ENCODE measurements around the gene PCDHGC3.

The PCDHGC3 gene

DNA sequence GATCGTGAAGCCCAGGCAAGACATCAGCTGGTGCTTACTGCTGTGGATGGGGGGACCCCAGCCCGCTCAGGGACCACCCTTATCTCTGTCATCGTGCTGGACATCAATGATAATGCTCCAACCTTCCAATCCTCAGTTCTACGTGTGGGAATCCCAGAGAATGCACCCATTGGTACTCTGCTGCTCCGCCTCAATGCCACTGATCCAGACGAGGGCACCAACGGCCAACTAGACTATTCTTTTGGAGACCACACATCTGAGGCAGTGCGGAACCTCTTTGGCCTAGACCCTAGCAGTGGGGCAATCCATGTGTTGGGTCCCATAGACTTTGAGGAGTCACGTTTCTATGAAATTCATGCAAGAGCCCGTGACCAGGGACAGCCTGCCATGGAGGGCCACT lies 14.1 kb downstream of the PCDHGC3 start:
- Histone ChIP-seq H3K23ac (ENCODE audit: low read length in 2 of 2) (no peak overlapping the region), H3K4me3 (ENCODE audit: insufficient read depth in 1 of 2, low read depth in 1 of 2, low read length in 2 of 2) (peak overlapping the region in 1 of 2 experiments; percentile 65), H2BK120ac (ENCODE audit: low read depth, low read length) (no peak overlapping the region), H3K27me3 (ENCODE audit: control insufficient read depth in 1 of 2, insufficient read depth in 1 of 2, low read length in 2 of 2) (no peaks in the 10 kb centered on the region), H4K91ac (ENCODE audit: low read length) (no peak overlapping the region), H2BK12ac (ENCODE audit: low read length in 2 of 2) (no peak overlapping the region), H4K8ac (ENCODE audit: low read length) (no peak overlapping the region), H3K4ac (ENCODE audit: low read depth in 1 of 2, low read length in 2 of 2) (no peak overlapping the region), H2AFZ (ENCODE audit: low read depth, low read length) (no peak overlapping the region), H2AK5ac (ENCODE audit: low read length, severe bottlenecking) (no peak overlapping the region), H3K14ac (ENCODE audit: low read length in 2 of 2) (no peak overlapping the region), H3K36me3 (ENCODE audit: control insufficient read depth in 1 of 2, insufficient read depth in 2 of 2, low read depth in 1 of 2, low read length in 2 of 2) (peaks cover 56 to 61% of the 10 kb centered on the region in 2 experiments), H3K4me2 (ENCODE audit: low read length, poor library complexity, severe bottlenecking) (no peak overlapping the region), H2BK15ac (ENCODE audit: low read depth, poor library complexity, severe bottlenecking) (no peak overlapping the region), H3K9ac (ENCODE audit: low read length) (peak overlapping the region; percentile 66), H3K79me1 (replicated peaks; ENCODE audit: low read length, poor library complexity, severe bottlenecking) (peaks cover 51% of the 10 kb centered on the region), H3K9me3 (ENCODE audit: control insufficient read depth, low read length) (no peaks in the 10 kb centered on the region), H3K27ac (ENCODE audit: low read length, poor library complexity, severe bottlenecking) (no peak overlapping the region), H3K18ac (ENCODE audit: low read depth in 1 of 2, low read length in 2 of 2) (no peak overlapping the region), H2BK5ac (ENCODE audit: low read depth, low read length, poor library complexity, severe bottlenecking) (no peak overlapping the region), H3K4me1 (ENCODE audit: control insufficient read depth, insufficient read depth, low read depth, low read length) (peaks cover 36% of the 10 kb centered on the region)
- DNase-seq, result no peak
- 97% methylated on average over 10 of the region's 10 CpGs for WGBS

- WGBS, result 98% methylated on average over 10 of the region's 10 CpGs
These were observed 14.5 kb downstream of the PCDHGC3 start for GRCh38 chr5:141490271-141490670.

DNA sequence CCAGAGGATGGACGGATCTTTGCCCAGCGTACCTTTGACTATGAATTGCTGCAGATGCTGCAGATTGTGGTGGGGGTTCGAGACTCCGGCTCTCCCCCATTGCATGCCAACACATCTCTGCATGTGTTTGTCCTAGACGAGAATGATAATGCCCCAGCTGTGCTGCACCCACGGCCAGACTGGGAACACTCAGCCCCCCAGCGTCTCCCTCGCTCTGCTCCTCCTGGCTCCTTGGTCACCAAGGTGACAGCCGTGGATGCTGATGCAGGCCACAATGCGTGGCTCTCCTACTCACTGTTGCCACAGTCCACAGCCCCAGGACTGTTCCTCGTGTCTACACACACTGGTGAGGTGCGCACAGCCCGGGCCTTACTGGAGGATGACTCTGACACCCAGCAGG lies 15.0 kb downstream of the PCDHGC3 start:
- H3K18ac ChIP-seq (ENCODE audit: low read depth in 1 of 2, low read length in 2 of 2), result no peak overlapping the region
- H3K14ac ChIP-seq (ENCODE audit: low read length in 2 of 2), result no peak overlapping the region
- H3K79me1 ChIP-seq (replicated peaks; ENCODE audit: low read length, poor library complexity, severe bottlenecking), result peaks cover 42% of the 10 kb centered on the region
- no peak overlapping the region for H2AFZ ChIP-seq (ENCODE audit: low read depth, low read length)
- no peak overlapping the region for H2BK12ac ChIP-seq (ENCODE audit: low read length in 2 of 2)
- H2AK5ac ChIP-seq (ENCODE audit: low read length, severe bottlenecking), result no peak overlapping the region
- no peaks in the 10 kb centered on the region for H3K27me3 ChIP-seq (ENCODE audit: control insufficient read depth in 1 of 2, insufficient read depth in 1 of 2, low read length in 2 of 2)
- H3K9me3 ChIP-seq (ENCODE audit: control insufficient read depth, low read length), result no peaks in the 10 kb centered on the region
- no peak overlapping the region for H3K27ac ChIP-seq (ENCODE audit: low read length, poor library complexity, severe bottlenecking)
- H3K4me2 ChIP-seq (ENCODE audit: low read length, poor library complexity, severe bottlenecking), result no peak overlapping the region
- no peak overlapping the region for H3K23ac ChIP-seq (ENCODE audit: low read length in 2 of 2)
- H3K4me1 ChIP-seq (ENCODE audit: control insufficient read depth, insufficient read depth, low read depth, low read length), result peaks cover 39% of the 10 kb centered on the region
- WGBS, result 95% methylated on average over 12 of the region's 13 CpGs
- no peak overlapping the region for H3K4ac ChIP-seq (ENCODE audit: low read depth in 1 of 2, low read length in 2 of 2)
- DNase-seq, result no peak
- H4K91ac ChIP-seq (ENCODE audit: low read length), result no peak overlapping the region
- H3K9ac ChIP-seq (ENCODE audit: low read length), result no peak overlapping the region
- H2BK120ac ChIP-seq (ENCODE audit: low read depth, low read length), result no peak overlapping the region
- peaks cover 52 to 57% of the 10 kb centered on the region in 2 experiments for H3K36me3 ChIP-seq (ENCODE audit: control insufficient read depth in 1 of 2, insufficient read depth in 2 of 2, low read depth in 1 of 2, low read length in 2 of 2)
- H2BK15ac ChIP-seq (ENCODE audit: low read depth, poor library complexity, severe bottlenecking), result no peak overlapping the region
- H4K8ac ChIP-seq (ENCODE audit: low read length), result no peak overlapping the region
- H2BK5ac ChIP-seq (ENCODE audit: low read depth, low read length, poor library complexity, severe bottlenecking), result no peak overlapping the region
- H3K4me3 ChIP-seq (ENCODE audit: insufficient read depth in 1 of 2, low read depth in 1 of 2, low read length in 2 of 2), result no peak overlapping the region

More at GRCh38 chr5:141490271-141490670, 14.5 kb downstream of the PCDHGC3 start:
- no peak overlapping the region for H2BK15ac ChIP-seq (ENCODE audit: low read depth, poor library complexity, severe bottlenecking)
- H3K79me1 ChIP-seq (replicated peaks; ENCODE audit: low read length, poor library complexity, severe bottlenecking), result peaks cover 47% of the 10 kb centered on the region
- no peaks in the 10 kb centered on the region for H3K9me3 ChIP-seq (ENCODE audit: control insufficient read depth, low read length)
- H3K9ac ChIP-seq (ENCODE audit: low read length), result no peak overlapping the region
- no peak overlapping the region for H3K18ac ChIP-seq (ENCODE audit: low read depth in 1 of 2, low read length in 2 of 2)
- H3K4me3 ChIP-seq (ENCODE audit: insufficient read depth in 1 of 2, low read depth in 1 of 2, low read length in 2 of 2), result no peak overlapping the region
- no peak overlapping the region for H3K27ac ChIP-seq (ENCODE audit: low read length, poor library complexity, severe bottlenecking)
- no peak overlapping the region for H3K14ac ChIP-seq (ENCODE audit: low read length in 2 of 2)
- no peak overlapping the region for H2BK5ac ChIP-seq (ENCODE audit: low read depth, low read length, poor library complexity, severe bottlenecking)
- no peak overlapping the region for H2AK5ac ChIP-seq (ENCODE audit: low read length, severe bottlenecking)
- peaks cover 39% of the 10 kb centered on the region for H3K4me1 ChIP-seq (ENCODE audit: control insufficient read depth, insufficient read depth, low read depth, low read length)
- H4K91ac ChIP-seq (ENCODE audit: low read length), result no peak overlapping the region
- no peak overlapping the region for H2AFZ ChIP-seq (ENCODE audit: low read depth, low read length)
- H3K36me3 ChIP-seq (ENCODE audit: control insufficient read depth in 1 of 2, insufficient read depth in 2 of 2, low read depth in 1 of 2, low read length in 2 of 2), result peaks cover 56 to 57% of the 10 kb centered on the region in 2 experiments
- no peak overlapping the region for H4K8ac ChIP-seq (ENCODE audit: low read length)
- no peak overlapping the region for H3K23ac ChIP-seq (ENCODE audit: low read length in 2 of 2)
- H3K4ac ChIP-seq (ENCODE audit: low read depth in 1 of 2, low read length in 2 of 2), result no peak overlapping the region
- H2BK12ac ChIP-seq (ENCODE audit: low read length in 2 of 2), result no peak overlapping the region
- no peak overlapping the region for H3K4me2 ChIP-seq (ENCODE audit: low read length, poor library complexity, severe bottlenecking)
- no peak for DNase-seq
- H2BK120ac ChIP-seq (ENCODE audit: low read depth, low read length), result no peak overlapping the region
- no peaks in the 10 kb centered on the region for H3K27me3 ChIP-seq (ENCODE audit: control insufficient read depth in 1 of 2, insufficient read depth in 1 of 2, low read length in 2 of 2)

DNA sequence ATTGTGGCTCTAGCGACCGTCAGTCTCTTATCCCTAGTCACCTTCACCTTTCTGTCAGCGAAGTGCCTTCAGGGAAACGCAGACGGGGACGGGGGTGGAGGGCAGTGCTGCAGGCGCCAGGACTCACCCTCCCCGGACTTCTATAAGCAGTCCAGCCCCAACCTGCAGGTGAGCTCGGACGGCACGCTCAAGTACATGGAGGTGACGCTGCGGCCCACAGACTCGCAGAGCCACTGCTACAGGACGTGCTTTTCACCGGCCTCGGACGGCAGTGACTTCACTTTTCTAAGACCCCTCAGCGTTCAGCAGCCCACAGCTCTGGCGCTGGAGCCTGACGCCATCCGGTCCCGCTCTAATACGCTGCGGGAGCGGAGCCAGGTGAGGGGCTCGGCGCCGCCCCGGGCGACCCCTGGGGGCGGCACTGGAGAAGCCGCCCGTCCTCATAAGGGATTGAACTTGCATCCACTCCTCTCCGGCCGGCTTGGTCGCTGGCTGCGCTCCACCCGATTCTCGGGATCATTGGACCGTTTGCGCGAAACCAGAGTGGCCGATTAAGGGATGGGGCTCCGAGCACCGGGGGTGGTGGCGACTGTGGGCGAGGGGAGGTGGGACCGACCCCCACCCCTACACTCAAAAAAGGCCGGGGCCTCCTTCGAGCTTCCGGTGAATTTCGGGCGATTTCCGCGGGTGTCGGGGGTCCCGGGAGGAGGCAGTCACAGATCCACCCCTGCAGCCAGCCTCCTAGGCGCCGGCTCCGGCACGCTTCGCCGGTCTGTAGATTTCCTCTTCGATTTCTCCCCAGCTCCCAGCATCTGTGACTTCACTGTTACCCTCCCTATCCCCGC lies 15.8 kb downstream of the PCDHGC3 start:
- no peak for DNase-seq
- Histone ChIP-seq H3K4me1 (ENCODE audit: control insufficient read depth, insufficient read depth, low read depth, low read length) (peaks cover 46% of the 10 kb centered on the region), H3K14ac (ENCODE audit: low read length in 2 of 2) (no peak overlapping the region), H3K9me3 (ENCODE audit: control insufficient read depth, low read length) (no peaks in the 10 kb centered on the region), H2BK12ac (ENCODE audit: low read length in 2 of 2) (no peak overlapping the region), H2BK5ac (ENCODE audit: low read depth, low read length, poor library complexity, severe bottlenecking) (no peak overlapping the region), H3K4me2 (ENCODE audit: low read length, poor library complexity, severe bottlenecking) (no peak overlapping the region), H3K23ac (ENCODE audit: low read length in 2 of 2) (no peak overlapping the region), H3K79me1 (replicated peaks; ENCODE audit: low read length, poor library complexity, severe bottlenecking) (peaks cover 35% of the 10 kb centered on the region), H2BK120ac (ENCODE audit: low read depth, low read length) (no peak overlapping the region), H2AK5ac (ENCODE audit: low read length, severe bottlenecking) (no peak overlapping the region), H3K18ac (ENCODE audit: low read depth in 1 of 2, low read length in 2 of 2) (no peak overlapping the region), H3K4ac (ENCODE audit: low read depth in 1 of 2, low read length in 2 of 2) (no peak overlapping the region), H3K27ac (ENCODE audit: low read length, poor library complexity, severe bottlenecking) (no peak overlapping the region), H4K91ac (ENCODE audit: low read length) (no peak overlapping the region), H4K8ac (ENCODE audit: low read length) (no peak overlapping the region), H3K36me3 (ENCODE audit: control insufficient read depth in 1 of 2, insufficient read depth in 2 of 2, low read depth in 1 of 2, low read length in 2 of 2) (peaks cover 44 to 55% of the 10 kb centered on the region in 2 experiments), H3K4me3 (ENCODE audit: insufficient read depth in 1 of 2, low read depth in 1 of 2, low read length in 2 of 2) (no peak overlapping the region), H3K27me3 (ENCODE audit: control insufficient read depth in 1 of 2, insufficient read depth in 1 of 2, low read length in 2 of 2) (no peaks in the 10 kb centered on the region), H3K9ac (ENCODE audit: low read length) (no peak overlapping the region), H2BK15ac (ENCODE audit: low read depth, poor library complexity, severe bottlenecking) (no peak overlapping the region), H2AFZ (ENCODE audit: low read depth, low read length) (no peak overlapping the region)
- WGBS, result 85% methylated on average over 60 of the region's 66 CpGs

Data from mesenchymal stem cell (in vitro differentiated cells and primary cell).